Skeletal muscle tissue (tissue), 1 donor: ENCODE data around the gene VAMP2. TPM values are rescaled to one million over a fixed set of nuclear protein-coding genes. Genes with fewer than 3 reads are reported as not detected.

Experiments used
- total RNA-seq: library from RNA; depleted of rRNA; stranded (reverse); fragments of >200 nt; gene quantifications from one replicate; pipeline ENCODE4 v1.2.3, GENCODE V29; 2014

The VAMP2 gene
- total RNA-seq, 1 donor from 2014 or later: 8.4 TPM

Other genes with a start within 250 kb of the VAMP2 start
- gene RNF227, start 246.7 kb downstream of the VAMP2 start, total RNA-seq: 2.6 TPM
- gene KCNAB3, start 233.1 kb downstream of the VAMP2 start, total RNA-seq: 0.52 TPM
- 17.2 TPM for gene TRAPPC1, start 231.0 kb downstream of the VAMP2 start, total RNA-seq
- gene CNTROB, start 230.7 kb downstream of the VAMP2 start, total RNA-seq: 9.9 TPM
- gene GUCY2D, start 160.3 kb downstream of the VAMP2 start, total RNA-seq: not detected
- gene ALOX15B, start 123.9 kb downstream of the VAMP2 start, total RNA-seq: 0.52 TPM
- not detected for gene ALOX12B, start 75.2 kb downstream of the VAMP2 start, total RNA-seq
- gene ALOXE3, start 44.4 kb downstream of the VAMP2 start, total RNA-seq: not detected
- under 0.01 TPM for gene HES7, start 38.8 kb downstream of the VAMP2 start, total RNA-seq
- gene PER1, start 10.5 kb downstream of the VAMP2 start, total RNA-seq: 37.1 TPM
- gene TMEM107, start 13.4 kb upstream of the VAMP2 start, total RNA-seq: 25.1 TPM
- gene BORCS6, start 27.2 kb upstream of the VAMP2 start, total RNA-seq: 4.7 TPM
- gene AURKB, start 47.6 kb upstream of the VAMP2 start, total RNA-seq: 5.7 TPM
- 3.7 TPM for gene CTC1, start 85.1 kb upstream of the VAMP2 start, total RNA-seq
- 16.7 TPM for gene PFAS, start 86.3 kb upstream of the VAMP2 start, total RNA-seq
- 6.8 TPM for gene RANGRF, start 125.7 kb upstream of the VAMP2 start, total RNA-seq
- gene SLC25A35, start 132.5 kb upstream of the VAMP2 start, total RNA-seq: 0.52 TPM
- gene ARHGEF15, start 147.3 kb upstream of the VAMP2 start, total RNA-seq: 2.6 TPM
- gene ODF4, start 176.9 kb upstream of the VAMP2 start, total RNA-seq: not detected
- gene RPL26, start 220.2 kb upstream of the VAMP2 start, total RNA-seq: 4,040 TPM
- not detected for gene RNF222, start 234.9 kb upstream of the VAMP2 start, total RNA-seq